ENCODE measurements around the gene RPA3.
A peak's percentile ranks its signal among the peaks of the same experiment; 100 is the strongest.

Gene RPA3

GRCh38 chr7:7718492-7718891 lies at the start of gene RPA3:
RPA3 (minus strand) TSS chr7:7718607; CDS start chr7:7640418, 78,189 bp downstream.
- DNase-seq, result no peak

DNA sequence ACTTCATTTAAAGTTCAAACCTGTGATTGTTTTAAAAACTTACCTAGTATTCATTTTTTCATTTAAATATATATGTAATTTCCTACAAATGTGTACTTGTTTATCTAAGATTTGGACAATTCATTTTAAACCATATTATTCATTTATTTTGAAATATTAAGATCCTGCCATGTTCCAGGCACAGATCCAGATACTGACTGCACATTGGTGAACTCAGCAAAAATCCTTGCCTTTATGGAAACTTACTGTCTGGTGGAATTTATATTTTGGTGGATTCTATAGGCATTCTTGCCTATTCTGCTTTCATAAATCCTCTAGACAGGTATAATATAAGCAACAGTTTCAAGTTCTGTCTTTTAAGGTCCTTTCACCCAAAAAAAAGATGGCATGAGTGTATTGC lies 48.3 kb upstream of the RPA3 start:
- no peak for DNase-seq

- no peak for DNase-seq
Observed at GRCh38 chr7:7765422-7765821, 47.0 kb upstream of the RPA3 start.

DNA sequence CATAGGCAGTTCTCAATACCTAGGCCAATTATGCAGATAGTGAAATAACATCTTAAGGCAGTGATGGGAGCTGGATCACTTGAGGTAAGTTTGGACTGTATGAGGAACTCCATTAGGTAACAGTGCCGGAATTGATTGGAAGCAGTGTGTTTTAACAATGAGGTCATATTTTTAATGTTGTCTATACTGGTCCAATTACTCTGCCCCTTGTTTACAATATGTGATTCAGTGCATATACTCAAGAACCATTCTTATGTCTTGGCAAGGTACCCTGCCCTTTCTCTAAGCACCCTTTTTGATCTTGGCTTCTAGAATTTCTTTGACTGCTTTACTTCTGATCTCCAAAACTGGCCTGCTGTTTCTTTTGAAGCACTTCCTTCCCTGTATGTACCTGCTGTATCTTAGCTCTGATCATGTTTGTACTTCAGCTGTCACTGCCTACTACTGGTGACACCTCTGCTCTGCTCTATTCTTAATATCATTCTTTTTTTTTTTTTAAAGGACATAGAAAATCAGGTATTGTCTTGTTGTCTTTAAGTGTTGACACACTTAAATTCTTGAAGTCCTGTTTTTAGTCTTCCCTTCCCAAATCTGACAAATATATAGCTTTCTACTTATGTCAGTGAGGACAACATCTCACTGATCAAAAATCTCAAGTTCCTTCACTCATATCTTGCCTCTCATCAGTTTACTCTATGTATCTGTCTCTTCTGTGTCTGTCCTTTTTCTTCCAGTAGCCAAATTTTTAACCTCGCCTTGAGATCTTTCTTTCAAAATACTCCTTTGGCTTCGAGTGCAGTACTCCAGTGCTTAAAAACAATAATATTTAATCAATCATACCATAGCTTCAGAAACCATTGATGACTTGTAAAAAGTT lies 46.4 kb upstream of the RPA3 start:
- DNase-seq, result peak in 1 of 2 donors; percentile 33

- peak in 1 of 2 donors; percentile 52 for DNase-seq
Observed at GRCh38 chr7:7761974-7762779, 43.8 kb upstream of the RPA3 start.

DNA sequence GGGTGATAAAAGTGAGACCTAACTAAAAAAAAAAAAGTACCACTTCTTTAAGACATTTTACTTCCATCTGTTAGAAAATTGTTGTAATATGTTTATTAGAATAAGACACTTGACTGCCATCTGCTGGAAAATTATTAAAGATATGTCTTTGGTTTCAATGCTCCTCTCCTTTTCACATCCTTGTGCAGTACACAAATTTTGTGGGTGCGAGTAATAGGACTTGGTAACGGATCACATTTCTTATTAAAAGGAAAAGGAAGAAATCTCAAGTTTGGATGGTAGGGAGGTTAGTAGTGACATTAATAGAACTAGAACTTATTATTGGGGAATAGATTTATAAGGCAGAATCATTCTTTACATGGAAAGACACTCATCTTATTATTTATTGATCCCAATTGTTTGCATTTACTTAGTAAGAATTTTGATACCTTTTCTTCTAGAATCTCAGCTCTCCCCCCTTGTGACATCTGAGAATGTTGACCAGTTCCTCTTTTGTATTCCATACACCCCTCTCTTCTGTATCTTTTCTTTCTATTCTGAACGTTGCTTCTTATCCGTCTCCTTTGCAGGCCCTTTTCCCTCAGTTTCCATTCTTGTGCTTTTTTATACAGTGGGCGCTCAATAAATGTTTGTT lies 43.0 kb upstream of the RPA3 start:
- DNase-seq, result peak in 1 of 2 donors; percentile 65

GRCh38 chr7:7757576-7757975 lies 39.2 kb upstream of the RPA3 start:
- no peak for DNase-seq

DNA sequence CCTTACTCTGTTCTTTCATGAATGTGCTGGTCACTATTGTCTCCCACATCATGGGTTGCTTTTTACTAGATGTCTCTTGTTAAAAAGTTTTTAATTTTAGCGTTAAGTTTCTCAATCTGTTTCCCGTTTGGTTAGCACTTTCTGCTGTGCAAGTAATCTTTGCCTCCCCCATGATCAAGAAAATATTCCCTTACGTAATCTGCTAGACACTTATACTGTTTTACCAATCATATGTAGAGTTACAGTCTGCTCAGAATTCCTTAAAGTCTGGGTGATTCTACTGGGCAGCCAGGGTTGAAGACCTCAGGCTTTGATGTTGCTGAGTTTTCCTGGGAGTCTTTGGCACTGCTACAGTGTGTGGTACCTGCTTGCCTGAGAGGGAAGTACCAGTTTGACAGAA lies 38.2 kb upstream of the RPA3 start:
- DNase-seq, result no peak

DNA sequence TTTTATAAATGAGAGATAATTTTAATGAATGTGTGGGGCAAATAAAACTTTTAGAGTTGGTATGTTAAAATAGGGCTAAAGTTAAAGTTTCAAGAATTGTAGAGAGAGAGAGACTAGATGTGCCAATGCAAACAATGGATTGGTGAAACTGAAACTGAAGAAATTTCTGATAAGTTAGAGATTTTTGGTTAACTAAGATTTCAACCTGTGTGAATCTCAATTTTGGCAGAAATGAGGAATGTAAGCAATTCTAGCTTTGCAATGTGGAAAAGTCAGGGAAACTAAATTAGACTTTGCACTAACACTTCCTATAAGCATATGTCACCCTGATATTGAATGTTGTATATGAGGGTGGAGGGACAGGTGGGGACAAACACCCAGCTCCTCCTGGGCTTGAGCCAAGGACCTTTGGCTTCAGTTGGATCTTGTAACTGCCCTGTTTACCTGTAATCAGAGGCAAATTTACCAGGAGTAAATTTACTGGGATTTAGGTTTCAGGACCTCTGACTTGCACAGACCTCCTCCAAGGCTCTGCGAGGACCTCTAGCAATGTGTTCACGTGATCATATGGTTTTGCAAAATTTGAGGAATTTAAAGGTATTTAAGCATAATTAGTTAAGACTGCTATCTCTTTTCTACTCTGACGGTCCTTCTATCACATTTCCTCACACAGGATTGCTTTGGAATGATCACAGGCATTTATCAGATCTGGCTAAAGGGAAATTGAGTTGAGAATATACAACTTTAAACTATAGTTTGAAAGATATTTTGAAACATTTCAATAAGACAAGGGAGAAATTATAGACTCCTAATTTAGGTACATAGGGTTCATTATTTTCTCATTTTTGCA lies 33.1 kb upstream of the RPA3 start:
- no peak for DNase-seq

DNA sequence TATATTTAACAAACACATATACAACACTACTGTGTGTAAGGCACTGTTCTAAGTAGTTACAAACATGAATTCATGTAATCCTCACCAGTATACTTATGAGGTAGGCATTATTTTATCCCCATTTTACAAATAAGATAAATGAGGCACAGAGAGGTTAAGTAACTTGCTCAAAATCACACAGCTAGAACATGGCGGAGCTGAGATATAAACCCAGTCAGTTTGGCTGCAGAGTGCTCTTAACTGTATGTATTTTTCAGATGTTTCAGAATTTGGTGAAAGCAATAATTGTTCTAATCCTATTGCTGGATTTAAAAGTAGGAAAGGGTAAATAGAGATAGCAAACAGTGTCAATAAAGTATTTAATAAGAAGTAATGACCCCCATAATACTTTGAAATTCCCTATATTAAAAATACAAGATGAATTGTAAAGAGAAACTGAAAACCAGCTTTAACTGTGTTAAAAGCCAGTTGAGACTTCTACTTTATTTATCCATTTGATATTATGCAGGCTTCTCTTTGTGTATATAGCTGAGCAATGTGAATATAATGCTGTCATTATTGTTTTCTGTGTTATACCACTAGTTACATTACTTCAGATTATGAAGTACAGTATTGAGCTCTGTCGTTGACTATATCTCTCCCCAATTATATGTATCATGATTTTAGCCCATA lies 32.3 kb upstream of the RPA3 start:
- no peak for DNase-seq

- no peak for DNase-seq
Observed at GRCh38 chr7:7746458-7746857, 28.1 kb upstream of the RPA3 start.

DNA sequence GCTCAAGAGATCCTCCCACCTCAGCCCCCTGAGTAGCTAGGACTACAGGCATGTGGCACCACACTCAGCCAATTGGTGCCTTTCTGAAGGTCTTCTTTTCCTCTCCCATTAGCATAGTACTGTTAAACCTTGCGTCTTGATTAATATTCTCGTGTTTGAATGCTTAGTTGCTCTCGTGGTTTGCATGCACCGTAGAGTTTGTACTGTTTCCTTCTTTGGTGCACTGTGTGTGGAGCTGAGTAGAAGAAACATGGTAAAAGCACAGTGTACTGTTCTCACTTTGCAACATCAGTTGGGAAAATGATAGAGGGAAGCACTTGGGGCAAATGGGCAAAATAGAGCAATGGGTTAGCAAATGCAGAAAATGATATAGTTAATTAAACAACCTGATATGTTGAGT lies 27.6 kb upstream of the RPA3 start:
- no peak for DNase-seq

DNA sequence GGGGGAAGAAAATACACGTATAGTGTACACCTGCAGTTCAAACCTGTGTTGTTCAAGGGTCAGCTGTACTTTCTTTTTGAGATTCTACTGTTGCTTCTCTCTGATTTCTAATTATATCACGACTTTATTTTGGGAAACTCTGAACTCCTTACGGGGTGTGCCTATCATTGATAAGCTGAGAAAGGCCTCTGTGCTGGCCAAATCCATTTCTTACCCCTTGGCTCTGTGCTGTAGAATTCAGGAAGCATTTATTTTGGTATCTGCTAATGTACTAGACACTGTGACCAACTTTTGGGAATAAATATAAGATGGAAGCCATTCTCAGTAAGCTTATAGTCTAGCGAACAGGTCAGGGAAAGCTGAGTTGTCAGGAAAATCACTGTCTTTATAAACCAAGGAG lies 26.9 kb upstream of the RPA3 start:
- no peak for DNase-seq

DNA sequence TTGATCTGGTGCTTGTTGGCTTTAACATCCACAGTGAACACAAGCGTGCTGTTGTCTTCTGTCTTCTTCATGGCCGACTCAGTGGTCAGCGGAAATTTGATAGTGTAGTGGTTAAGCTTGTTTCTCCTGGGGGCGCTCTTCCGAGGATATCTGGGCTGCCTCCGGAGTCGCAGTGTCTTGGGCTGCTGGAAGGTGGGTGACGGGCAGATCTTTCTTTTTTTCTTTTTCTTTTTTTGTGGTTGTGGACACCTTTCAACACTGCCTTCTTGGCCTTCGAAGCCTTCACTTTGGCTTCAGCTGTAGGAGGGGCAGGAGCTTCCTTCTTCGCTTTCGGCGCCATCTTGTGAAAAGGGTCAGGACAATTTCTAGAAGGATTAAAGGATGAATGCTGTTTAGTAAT lies 23.8 kb upstream of the RPA3 start:
- DNase-seq, result no peak

- DNase-seq, result no peak
Observed at GRCh38 chr7:7740037-7740355, 21.6 kb upstream of the RPA3 start.

DNA sequence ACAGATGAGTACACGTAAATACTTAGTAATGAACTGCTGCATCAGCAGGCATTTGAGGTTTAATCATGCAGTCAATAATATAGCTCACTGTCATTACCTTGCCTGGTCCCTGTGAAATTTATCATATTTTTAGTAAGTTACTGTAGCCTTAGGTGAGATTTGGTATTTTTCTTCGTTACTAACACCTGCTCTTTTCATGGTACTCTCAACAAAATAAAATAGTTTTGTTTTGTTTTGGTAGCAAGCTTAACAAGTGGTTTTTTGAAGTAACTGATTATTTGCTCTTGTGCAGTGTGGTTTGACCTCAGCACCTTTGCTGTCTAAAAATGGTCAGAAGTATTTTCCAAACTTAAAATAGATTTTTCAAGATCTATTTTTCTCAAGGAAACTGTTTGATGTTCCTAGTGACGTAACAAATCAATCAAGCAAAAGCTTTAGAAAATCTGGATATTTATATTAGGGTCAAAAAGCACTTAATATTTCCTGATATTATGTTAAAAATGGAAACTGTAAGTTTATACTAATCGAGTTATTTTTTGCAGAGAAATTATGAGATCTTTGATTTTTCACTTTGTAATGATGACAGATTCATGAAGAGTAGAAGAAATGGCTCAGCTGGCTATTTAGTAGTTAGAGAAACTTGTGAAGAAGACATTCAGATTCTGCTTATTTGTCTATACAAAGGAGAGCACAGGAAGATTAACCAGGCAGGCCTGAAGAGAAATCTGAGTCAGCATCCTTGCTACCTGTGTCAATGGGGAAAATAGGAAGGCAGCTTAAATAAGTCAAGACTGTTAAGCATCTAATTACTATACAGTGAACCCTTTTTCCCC lies 21.0 kb upstream of the RPA3 start:
- DNase-seq, result no peak

GRCh38 chr7:7738622-7739021 lies 20.2 kb upstream of the RPA3 start:
- no peak for DNase-seq

DNA sequence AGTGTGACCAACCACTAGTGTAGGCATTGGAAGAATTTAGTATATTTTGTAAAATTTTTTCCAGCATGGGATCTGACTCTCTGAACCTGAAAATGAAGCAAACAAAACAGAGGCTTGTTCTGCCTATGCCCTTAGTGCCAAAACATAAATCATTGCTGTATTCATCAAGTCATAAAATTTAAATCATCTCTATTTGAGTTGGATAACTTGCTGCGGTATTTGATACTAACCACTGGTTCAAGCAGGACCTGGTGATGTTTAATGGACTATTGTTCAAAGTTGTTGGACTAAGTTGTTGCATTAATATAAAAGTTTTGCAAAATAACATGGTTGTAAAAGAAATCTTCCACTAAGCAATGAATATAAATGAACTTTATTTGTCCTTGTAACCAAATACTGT lies 19.8 kb upstream of the RPA3 start:
- no peak for DNase-seq

DNA sequence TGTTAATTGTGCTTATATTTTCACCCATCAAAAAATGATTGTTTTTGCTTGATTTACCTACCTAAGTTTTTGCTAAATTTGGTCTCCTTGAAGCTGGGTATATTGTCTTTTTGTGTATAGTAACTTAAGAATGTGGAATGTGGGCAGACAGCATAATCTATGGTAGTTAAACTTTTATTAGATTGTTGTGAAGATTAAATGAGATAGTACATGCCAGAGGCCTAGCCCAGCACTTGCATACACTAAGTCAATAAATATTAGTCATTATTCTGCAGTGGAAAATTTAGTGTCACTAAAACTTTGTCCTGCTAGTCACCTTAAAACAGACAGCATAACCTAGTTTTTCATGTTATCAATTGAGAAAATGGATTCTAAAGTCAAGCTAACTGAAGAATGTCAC lies 19.3 kb upstream of the RPA3 start:
- no peak for DNase-seq

DNA sequence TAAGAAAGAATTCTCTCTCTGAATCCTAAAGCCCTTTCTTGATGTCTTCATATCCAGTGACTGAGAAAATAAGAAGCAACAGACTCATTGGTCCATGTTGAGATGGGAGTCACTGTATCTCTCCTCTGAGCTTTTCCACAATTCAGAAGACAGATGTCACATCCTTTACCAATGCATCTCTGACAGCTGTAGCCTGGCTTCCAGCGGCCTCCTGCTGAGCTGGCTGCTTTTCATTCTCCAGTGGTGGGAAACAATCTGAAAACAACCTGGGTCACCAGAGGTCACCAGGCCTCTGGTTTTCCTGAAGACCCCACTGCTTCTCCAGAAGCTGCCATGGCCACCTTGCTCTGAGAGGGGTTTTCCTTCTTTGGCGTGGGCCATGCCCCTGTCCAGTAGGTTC lies 18.3 kb upstream of the RPA3 start:
- no peak for DNase-seq

DNA sequence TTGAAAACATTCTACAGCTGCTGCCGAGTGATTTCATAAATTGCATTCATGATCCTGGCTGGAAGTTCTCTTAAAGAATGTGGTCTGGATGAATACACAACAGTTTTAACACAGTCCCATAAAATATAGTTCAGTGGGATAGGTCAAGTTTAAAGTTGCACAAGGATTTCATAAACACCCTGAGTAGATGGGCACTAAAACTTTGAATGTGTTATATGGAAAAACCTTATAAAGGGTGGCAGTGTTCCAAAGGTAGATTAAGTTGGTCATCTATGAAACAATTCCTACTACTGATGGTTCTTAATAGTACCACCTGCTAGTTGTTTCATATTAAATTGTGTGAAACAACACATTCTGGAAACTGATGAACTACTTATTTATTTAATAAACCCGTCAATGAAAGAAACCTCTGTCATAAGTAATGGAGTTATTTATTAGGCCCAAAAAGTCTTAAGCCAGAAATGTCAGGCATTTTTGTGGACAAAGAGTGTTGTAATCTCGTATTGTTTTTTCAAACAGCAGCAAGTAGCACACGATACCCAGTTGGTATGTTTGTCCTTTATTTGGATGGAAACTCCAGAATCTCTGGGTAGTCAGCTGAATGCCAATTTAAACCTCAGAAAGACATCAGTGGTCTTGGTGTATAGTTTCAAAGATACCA lies 14.3 kb upstream of the RPA3 start:
- DNase-seq, result no peak
